ENCODE measurements around the gene EXOC2.
A peak's percentile ranks its signal among the peaks of the same experiment; 100 is the strongest.

The EXOC2 gene, protein sequence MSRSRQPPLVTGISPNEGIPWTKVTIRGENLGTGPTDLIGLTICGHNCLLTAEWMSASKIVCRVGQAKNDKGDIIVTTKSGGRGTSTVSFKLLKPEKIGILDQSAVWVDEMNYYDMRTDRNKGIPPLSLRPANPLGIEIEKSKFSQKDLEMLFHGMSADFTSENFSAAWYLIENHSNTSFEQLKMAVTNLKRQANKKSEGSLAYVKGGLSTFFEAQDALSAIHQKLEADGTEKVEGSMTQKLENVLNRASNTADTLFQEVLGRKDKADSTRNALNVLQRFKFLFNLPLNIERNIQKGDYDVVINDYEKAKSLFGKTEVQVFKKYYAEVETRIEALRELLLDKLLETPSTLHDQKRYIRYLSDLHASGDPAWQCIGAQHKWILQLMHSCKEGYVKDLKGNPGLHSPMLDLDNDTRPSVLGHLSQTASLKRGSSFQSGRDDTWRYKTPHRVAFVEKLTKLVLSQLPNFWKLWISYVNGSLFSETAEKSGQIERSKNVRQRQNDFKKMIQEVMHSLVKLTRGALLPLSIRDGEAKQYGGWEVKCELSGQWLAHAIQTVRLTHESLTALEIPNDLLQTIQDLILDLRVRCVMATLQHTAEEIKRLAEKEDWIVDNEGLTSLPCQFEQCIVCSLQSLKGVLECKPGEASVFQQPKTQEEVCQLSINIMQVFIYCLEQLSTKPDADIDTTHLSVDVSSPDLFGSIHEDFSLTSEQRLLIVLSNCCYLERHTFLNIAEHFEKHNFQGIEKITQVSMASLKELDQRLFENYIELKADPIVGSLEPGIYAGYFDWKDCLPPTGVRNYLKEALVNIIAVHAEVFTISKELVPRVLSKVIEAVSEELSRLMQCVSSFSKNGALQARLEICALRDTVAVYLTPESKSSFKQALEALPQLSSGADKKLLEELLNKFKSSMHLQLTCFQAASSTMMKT

DNA sequence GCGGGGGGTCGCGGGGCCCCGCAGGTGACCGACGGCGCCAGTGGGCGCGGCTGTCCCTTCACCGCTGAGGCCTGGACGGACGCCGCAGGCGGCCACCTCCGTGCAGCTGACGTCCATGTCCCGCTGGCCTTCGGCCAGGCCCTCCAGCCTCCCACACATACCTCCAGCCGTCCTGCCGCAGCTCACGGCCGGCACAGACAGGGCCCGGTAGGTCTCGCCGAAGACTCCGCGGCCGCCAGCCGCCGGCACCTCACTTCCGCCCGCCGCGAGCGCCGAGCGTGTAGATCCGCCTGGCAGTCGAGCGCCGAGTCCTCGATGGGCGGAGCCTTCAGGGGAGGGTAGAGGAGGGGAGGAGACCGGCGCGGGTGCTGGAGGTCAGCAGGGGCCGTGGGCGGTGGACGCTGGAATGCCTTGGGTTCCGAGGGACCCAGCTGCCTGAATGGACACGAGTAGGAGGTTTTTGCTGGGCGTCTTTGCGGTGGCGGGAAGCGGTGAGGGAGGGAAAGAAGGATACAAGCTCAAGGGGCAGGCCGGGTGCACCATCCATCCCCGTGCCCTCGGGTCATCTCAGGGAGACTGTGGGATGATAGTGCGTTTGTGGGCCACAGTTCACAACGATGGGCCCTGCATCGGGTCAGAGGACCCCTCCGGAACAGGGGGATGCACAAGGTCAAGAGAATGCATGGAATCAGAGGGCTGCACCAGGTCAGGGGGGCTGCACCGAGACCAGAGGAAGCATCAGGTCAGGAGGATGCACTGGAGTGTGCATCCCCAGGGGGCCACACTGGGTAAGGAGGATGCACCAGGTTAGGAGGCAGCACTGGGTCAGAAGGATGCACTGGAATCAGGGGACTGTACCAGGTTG lies at the start of gene EXOC2:
Gene EXOC2 (minus strand): TSS at position 282 of the 865 bp plus-strand sequence. CDS start 55,321 bp downstream, outside the sequence.
- H3K4me3 ChIP-seq (ENCODE audit: low read depth, low read length) = peak within 1 kb of the TSS; percentile 64
- DNase-seq (ENCODE audit: low read depth) = peak; percentile 39

DNA sequence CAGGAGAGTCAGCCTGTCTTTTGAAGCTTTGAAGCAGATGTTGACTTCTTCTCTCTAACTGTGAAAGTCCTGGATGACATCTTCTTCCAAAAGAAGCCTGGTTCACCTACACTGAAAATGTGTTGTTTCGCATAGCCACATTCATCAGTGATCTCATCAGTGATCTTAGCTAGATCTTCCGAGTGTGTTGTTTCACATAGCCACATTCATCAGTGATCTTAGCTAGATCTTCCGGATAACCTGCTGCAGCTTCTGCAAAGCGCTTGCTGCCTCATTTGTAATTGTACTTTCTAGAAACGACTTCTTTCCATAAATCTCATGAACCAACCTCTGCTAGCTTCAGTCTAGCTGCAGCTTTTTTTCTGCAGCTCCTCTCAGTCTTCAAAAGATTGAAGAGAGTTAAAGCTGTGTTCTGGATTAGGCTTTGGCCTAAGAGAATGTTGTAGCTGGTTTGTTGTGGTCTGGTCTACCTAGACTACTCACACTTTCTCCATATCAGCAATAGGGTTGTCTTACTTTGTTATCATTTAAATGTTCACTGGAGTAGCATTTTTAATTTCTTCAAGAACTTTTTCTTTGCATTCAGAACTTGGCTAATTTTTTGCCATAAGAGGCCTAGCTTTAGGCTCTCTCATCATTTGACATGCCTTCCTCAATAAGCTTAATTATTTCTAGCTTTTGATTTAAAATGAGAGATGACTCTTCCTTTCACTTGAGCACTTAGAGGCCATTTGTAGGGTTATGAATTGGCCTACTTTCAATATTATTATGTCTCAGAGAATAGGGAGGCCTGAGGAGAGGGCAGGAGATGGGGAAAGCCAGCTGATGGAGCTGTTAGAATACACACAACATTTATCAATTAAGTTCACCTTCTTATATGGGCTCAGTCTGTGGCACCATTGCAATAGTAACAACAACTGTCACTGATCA lies 48.7 kb upstream of the EXOC2 start:
- H3K4me3 ChIP-seq (ENCODE audit: low read depth, low read length) = no peak overlapping the region
- DNase-seq (ENCODE audit: low read depth) = no peak

DNA sequence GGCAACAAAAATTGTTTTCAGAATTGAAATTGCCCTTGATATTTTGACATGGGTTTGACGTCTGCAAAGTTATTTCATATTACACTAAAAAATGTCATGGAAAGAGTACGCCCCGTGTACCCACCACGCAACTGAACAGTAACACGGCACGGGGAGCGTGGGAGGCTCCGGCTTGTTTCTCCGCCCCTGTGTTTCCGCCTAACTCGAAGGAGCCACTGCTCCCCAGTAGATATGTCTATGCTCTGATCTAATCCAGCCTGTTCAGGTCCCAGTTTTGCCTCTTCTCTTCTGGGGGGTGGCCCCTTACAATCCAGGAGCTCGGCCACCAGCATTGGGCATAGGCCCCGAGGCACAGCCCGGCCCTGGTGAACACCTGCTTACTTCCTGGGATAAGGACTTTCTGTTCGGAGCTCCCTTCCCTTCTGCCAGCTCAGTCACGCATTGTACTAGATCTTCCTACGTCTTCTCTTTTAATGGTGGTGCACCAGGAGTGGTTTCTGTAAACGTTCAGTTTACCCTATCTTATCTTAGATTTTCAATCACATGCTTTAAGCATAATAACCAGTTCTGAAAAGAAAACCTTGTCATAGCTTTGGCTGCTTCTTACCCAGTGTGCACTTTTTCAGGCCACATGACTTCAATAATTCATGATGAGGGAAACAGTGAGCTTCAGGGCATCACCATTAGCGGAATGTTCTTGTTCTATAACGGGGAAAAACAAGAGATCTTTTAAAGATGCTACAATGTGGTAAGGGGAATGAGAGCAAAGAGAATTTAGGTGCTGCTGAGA lies 43.9 kb upstream of the EXOC2 start:
- DNase-seq (ENCODE audit: low read depth) = no peak

DNA sequence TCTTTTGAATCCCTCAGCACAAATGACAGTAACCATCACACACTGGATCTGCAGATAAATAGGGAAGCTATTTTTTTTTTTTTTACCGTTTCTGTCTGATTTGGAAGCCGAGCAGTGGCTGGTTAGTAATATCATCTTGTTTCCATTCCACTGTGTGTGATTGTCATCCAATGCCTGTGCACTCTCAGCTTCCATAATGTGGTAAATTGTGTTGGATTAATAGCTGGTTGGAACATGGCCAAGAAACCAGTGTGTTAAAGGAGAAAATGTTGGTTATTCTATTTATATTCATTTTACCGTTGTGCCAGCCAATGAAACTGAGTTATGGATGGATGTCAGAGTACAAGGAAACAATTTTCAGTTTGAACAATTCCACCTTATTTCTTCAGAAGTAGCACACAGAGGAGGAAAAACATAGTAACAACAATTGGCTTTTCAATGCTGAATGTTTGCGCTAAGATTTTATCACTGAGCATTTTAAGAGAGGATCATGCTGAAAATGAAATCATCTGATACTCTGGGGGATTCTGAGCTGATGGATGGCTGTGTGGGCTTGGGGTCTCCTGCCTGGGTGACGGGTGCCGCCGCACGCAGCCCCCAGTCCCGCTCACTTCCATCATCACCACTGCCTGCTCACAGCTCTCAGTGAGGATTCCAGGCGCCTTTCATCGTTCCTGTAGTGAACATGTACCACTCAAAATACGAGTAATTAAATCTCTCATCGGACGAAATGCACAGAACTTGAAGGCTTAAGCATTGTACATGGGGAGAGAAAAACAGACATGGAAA lies 40.7 kb upstream of the EXOC2 start:
- H3K4me3 ChIP-seq (ENCODE audit: low read depth, low read length) = no peak overlapping the region

More for the DNA sequence above, 43.9 kb upstream of the EXOC2 start:
- no peak overlapping the region for H3K4me3 ChIP-seq (ENCODE audit: low read depth, low read length)

DNA sequence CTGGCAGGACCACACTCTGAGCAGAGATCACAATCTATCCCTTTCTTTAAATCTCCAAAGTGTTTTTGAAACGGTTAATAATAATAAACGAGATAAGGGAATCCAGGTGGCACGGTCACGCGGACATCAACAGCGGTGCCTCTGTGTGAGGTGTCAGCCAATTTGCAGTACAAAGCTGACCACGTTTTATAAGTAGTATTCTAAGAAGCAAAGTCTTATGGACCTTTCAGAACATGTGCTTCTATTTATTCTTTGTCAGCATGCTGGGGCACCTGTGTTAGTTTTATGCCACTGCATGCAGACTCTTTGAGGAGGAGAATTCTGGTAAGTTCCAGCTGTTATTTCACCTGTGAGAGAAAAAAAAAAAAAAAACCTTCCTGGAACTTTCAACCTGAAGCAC lies 39.0 kb upstream of the EXOC2 start:
- DNase-seq (ENCODE audit: low read depth) = no peak
- no peak overlapping the region for H3K4me3 ChIP-seq (ENCODE audit: low read depth, low read length)

More for the DNA sequence above, 40.7 kb upstream of the EXOC2 start:
- no peak for DNase-seq (ENCODE audit: low read depth)

DNA sequence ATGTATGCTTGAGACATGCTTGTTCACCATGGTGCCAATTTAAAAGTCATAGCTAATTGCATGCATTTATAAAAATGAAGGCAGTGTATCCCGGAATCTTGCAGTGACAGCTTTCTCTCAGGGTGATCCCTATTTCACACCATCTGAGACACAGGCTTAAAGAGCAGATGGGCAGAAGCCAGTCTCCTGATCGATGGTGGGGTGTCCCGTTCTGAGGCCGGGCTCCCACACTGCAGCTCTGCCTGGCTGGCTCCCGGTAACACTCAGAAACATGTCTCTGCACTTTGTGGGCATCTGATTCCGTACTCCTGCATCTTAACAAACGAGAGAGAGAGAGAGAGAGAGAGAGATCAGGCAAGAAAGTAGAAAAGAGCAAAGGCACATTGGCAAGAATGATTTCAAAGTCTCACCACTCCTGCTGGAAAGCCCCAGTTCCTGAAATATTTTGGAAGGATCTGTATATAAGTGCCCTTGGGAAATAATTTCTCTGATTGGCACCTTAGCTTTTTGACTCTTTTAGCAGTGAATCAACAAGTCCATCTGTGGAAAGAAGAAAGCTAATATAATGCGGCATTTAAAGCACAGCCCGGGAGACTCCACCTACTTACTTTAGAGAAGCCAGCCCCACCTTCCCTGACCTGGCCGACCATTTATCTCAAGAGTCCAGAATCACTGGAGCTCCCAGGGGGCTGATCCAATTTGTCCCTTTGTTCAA lies 36.8 kb upstream of the EXOC2 start:
- no peak for DNase-seq (ENCODE audit: low read depth)
- no peak overlapping the region for H3K4me3 ChIP-seq (ENCODE audit: low read depth, low read length)

DNA sequence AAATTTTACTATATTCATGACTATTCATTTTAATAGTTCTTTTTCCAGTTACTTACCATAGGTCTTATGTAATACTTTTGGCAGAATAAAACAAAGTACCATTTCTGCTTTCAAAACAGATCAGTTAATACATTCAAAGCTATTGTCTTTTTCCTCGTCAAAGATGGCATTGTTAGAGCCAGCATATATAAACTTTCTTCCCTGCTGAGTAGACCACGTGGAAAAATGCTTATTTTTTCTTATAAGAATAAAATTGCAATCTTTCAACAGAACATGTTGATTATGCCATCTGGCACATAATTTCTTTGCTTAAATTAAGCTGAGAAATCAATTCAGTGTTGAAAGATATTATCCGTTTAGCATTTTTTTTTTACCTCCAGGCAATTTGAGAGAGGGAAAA lies 34.9 kb upstream of the EXOC2 start:
- DNase-seq (ENCODE audit: low read depth) = no peak
- H3K4me3 ChIP-seq (ENCODE audit: low read depth, low read length) = no peak overlapping the region

DNA sequence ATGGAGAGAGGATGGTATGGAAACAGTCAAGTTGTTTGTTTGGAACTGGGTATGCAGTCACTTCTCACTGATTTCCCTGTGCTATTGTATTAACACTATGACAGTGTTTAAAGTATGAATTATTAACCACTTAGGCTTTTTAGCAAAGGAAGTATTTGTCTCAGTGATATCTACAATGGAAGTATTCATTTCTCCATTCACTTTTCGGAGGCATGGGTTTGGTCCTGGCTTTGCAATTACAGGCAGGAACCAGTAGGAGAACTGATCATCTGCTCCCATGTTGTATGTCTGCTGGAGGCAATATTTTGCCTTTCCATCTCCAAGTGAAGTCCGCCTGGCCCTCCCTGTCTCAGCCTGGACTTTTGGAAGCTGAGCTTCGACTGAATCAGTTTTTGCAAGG lies 30.6 kb upstream of the EXOC2 start:
- H3K4me3 ChIP-seq (ENCODE audit: low read depth, low read length) = no peak overlapping the region
- no peak for DNase-seq (ENCODE audit: low read depth)

DNA sequence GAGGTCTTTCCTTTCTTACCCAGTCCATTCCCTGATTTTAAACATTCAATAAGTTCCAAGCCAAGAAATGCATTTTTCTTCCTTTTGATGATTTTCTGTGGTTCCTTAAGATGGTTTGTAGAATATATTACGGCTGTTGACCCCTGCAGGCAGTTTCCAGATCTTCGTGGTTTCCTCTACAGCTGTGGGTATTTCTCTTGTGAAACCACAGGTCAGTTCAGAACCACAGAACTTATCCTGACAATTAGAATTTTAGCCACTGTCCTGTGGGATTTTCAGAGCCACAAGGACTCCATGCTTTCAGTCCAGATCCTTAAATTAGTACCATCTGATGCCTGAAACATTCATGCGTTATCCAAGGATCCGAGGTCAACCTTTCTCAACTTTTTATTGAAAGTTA lies 29.7 kb upstream of the EXOC2 start:
- peak; percentile 51 for DNase-seq (ENCODE audit: low read depth)

DNA sequence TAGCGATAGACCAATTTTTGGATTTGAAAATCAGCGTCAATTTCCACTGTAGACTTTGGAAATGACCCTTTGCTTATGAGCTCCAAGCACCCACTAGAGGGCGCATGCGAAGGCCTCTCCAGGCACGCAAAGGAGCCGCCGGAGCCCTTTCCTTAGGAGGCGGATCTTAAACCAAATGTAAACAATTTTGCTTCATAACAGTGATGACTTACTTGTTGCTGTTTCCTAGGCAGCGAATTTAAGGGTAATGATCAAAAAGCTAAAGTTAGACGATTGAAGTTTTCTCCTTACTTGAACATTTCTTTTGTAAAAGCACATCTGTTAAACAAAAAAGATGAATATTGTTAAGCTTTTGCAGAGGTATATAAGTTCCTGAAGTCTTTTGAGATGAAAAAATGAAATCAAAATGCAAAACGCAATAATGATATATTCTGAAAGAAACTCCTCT lies 29.2 kb upstream of the EXOC2 start:
- H3K4me3 ChIP-seq (ENCODE audit: low read depth, low read length) = no peak overlapping the region
- DNase-seq (ENCODE audit: low read depth) = peak; percentile 52

More for the DNA sequence above, 29.7 kb upstream of the EXOC2 start:
- no peak overlapping the region for H3K4me3 ChIP-seq (ENCODE audit: low read depth, low read length)

DNA sequence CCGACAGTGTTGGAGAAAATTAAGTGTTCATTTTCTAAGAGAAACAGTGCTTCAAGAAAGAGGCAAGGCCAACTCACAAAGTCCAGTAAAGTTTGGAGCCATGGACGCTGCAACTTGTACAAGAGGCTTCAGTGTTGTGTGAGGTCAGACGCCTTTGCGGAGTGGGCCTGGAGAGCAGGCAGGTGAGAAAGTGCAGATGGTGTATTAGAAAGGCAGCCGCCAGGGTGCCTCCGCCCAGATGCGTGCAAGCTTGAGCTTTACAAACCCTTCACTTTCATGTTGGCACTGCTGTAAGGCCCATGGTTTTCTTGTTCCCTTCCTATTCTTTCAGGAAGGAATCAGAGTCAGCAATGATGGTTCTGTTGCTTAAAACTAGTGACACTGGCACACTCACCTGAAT lies 25.4 kb upstream of the EXOC2 start:
- H3K4me3 ChIP-seq (ENCODE audit: low read depth, low read length) = no peak overlapping the region

DNA sequence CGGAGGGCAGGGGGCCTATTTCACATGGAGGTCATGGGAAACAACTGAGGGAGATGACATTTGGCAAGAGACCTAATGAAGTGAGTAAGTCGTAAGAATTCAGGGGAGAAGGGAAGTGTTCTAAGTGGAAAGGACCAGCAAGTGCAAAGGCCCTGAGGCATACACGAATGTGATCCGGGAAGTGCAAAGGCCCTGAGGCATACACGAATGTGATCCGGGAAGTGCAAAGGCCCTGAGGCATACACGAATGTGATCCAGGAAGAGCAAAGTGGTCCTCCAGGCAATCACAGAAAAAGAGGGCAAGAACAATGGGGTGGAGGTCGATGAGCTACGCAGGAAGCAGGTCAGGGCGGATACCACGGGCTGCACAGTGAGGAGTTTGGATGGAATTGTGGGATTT lies 24.2 kb upstream of the EXOC2 start:
- H3K4me3 ChIP-seq (ENCODE audit: low read depth, low read length) = no peak overlapping the region
- DNase-seq (ENCODE audit: low read depth) = no peak

More for the DNA sequence above, 25.4 kb upstream of the EXOC2 start:
- no peak for DNase-seq (ENCODE audit: low read depth)

DNA sequence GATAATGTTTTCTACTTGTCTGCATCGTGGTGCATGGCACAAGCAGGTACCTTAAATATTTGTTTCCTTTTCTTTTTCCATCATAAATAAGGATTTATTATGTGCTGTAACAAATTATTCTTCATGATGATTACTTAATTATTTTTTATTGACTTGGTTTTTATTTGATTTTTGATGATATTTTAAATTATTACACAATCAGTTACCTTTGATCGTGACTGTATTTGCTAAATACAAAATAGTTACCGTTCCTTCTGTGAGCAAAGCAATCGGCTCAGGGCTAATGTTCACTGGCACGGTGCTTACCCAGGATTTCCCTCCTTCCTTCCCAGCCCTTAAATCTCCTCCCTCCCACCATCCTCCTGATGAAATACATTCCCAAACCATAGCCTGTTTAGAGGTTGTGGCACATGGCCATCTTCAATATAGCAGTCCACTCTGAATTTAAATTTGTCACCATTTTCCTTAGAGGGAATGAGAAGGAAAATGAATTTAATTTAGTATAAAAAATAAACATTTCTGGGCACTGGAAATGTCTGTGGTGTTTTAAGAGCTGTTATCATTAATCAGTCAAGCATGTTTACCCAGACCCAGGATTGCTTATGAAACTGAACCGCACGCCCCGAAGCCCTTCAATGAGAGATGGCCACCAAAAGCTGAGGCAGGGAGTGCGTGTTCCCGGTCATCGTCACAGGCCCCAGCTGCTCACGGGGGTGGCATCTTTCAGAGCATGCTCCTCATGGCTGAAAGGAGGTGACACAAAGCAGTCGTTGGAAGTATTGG lies 23.0 kb upstream of the EXOC2 start:
- DNase-seq (ENCODE audit: low read depth) = no peak
- H3K4me3 ChIP-seq (ENCODE audit: low read depth, low read length) = no peak overlapping the region

DNA sequence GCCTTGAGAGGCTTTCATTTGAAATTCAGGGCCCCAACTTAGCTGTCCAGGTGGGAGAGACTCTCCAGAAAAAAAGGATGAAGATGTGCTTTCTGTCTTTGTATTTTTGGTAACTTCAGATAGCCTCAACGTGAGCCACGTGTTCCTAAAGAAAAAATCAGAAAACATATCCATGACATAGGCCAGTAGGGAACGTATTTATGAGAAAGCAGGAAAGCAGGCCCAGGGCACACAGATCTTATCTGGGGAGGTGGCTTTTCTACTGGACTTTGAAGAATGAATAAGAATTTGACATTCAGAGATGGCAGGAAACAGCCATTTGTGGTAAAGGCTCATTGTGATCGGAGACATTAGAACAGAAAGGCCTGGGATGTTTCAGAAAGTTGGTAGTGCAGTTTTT lies 21.2 kb upstream of the EXOC2 start:
- DNase-seq (ENCODE audit: low read depth) = no peak
- no peak overlapping the region for H3K4me3 ChIP-seq (ENCODE audit: low read depth, low read length)

DNA sequence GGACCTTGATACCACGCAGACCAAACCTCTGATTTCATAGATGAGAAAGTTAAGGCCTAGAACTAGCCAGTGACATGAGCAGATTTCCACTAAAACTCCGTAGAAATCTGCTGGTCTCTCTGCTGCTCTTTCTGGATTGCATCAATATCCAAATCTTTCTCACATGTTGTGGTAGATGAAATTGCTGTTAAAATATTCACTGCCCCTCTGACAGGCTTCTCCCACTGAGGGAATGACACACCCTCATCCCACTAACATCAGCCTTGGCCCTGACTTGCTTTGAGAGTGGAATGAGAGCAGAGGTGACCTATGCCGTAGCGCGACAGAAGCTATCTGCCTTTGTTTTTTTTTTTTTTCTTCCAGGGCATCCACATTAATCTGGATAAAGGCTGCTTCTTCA lies 20.4 kb upstream of the EXOC2 start:
- DNase-seq (ENCODE audit: low read depth) = no peak
- no peak overlapping the region for H3K4me3 ChIP-seq (ENCODE audit: low read depth, low read length)

DNA sequence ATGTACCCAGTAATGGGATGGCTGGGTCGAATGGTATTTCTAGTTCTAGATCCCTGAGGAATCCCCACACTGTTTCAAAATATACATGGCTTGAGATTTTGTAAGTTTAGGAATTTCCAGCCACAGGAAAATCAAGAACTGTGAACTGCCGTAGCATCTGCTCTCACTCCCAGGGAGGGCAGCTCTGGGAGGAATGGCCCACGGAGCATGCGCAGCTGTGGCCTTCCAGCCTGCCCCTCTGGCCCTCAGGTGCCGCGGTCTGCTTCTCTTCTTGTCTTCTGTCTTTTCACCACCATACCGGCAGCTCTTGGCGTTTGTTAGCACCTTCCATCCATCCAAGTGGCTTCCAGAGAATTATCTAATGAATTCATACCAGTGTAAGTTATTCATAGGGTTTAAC lies 19.9 kb upstream of the EXOC2 start:
- H3K4me3 ChIP-seq (ENCODE audit: low read depth, low read length) = no peak overlapping the region
- no peak for DNase-seq (ENCODE audit: low read depth)
